HG03280 (cell line): ENCODE measurements around the gene DVL1.
"Not testable (repeated sequence)": the region's sequence is repeated elsewhere in the genome, so short reads cannot be mapped to it uniquely, and the experiment has no call there.

ENCODE experiments used
- ATAC-seq: cut with Tn5 transposase; IDR thresholded peaks from one replicate; pipeline ENCODE4 v1.9.1; 2021; ENCODE audit warnings: mild to moderate bottlenecking, moderate library complexity; ENCODE audit not compliant: unreplicated experiment

The DVL1 gene

DNA sequence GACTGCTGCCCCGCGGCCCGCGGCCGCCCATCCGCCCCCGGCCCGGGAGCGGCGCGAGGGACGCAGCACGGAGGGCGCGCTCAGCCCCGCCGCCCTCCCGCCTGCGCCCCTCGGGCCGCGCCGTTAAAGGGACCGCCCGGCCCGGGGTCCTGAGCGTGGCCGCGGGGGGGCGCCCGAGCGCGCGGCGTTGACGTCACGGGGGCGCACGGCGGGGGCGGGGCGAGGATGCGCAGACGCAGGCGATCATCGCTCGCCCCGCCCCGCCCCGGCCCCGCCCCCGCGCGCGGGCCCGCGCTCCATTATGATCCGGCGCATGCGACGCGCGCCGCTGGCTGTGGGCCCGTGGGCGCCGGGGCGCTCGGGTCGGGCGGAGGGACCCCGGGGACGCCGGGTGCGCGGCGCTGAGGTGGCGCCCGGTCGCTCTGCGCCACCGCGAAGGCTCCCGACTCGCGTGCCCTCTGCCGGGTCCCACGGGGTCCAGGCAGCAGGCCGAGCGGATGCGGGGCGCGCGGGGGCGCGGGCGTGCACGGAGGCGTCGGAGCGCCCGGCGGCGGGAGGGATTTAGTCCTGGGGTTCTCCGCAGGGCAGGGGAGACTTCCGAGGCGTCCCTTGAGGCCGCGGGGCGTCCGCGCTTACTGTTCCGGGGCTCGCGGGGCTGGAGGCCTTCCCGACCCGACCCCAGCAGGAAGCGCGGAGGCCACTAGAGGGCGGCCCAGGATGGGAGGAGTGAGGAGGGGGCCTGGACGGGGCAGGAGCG lies at the start of gene DVL1:
DVL1 (minus strand) TSS at position 163 of the 757 bp plus-strand sequence. CDS start 353 bp downstream, outside the sequence.
- peak; percentile 75 for ATAC-seq

DNA sequence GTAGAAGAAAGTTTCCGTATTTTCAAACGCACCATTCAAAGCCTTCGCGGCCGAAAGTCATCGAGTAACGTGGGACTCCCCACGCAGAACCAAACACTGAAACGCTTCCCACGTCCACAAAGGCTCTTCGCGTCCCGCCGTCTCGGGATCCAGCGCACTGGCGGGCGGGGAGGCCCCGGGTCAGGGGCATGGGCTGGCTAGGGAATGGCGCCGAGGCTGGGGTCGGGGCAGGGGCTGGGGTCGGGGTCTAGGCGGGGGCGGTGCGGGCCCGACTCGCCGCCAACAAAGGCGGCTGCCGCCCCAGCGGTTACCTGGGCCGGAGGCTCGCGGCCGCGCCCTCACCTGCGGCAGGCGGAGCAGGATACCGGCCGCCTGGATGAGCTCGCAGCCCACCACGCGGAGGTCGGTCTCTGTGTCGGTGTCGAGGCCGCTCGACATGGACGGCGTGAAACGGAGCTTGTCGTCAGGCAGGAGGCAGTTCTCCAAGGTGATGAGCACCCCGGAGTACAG lies 49.5 kb upstream of the DVL1 start:
- ATAC-seq: peak; percentile 8

DNA sequence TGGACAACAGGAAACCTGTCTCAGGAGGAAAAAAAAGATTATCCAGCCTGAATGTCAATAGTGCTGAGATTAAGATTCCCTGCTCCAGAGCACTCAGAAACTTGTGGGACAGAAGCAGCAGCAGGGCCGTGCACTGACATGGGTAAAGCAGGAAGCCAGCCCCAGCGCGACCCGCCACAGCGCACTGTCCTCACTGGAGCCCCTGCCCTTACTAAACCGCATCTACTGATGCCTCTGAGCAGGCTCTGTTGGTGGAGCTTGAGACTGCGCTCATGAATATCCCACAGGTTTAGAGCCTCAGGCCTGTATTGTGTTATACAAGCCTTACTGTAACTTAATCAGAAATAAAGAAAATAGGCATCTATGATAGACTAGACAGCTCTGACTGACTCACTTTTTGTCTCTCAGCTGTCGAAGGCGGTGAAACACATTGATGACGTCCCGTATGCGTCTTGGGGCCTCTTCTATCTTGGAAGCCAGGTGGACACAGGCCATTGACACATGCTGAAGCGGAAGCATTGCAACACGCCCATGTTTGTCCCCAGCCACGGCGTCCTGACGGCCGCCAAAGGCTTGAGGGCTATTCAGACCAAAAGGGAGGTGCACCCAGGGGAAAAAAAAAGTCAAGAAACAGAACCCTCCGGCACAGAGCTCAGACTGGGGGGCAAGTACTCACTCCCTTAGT lies 48.8 kb upstream of the DVL1 start:
- no peak for ATAC-seq

DNA sequence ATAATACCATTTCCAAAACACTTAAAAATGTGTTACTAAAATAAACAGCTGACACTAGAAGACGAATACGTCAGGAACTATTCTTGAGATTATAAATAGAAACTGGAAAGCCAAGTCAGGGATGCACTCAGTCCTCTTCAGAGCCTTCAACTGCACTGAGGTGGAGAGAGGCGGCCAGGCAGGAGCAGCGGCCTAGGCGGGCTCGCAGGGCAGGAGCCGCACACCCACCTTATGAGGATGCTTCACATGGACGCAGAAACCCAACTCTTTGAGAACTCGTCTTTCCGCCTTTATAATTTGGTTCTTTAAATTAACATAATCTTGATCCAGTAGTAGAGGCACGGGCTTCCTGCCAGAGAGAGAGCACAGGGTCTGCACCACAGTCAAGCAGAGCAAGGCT lies 45.9 kb upstream of the DVL1 start:
- ATAC-seq: no peak

DNA sequence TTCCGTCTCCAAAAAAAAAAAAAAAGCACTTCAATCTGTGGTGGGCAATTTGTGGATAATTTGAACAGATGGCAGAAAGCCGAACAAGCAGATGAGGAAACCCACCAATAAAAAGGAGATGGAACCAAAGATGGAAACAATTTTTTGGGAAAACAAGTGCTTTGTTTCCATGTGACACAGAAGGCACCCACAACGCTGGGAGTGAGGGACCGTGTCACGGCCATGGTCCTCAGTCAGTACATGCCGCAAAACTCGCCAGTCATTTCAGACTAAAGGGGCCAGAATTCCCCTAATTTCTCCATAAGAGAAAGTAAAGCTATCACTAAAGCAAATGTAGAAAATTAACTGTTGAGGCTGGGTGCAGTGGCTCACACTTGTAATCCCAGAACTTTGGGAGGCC lies 44.9 kb upstream of the DVL1 start:
- no peak for ATAC-seq

DNA sequence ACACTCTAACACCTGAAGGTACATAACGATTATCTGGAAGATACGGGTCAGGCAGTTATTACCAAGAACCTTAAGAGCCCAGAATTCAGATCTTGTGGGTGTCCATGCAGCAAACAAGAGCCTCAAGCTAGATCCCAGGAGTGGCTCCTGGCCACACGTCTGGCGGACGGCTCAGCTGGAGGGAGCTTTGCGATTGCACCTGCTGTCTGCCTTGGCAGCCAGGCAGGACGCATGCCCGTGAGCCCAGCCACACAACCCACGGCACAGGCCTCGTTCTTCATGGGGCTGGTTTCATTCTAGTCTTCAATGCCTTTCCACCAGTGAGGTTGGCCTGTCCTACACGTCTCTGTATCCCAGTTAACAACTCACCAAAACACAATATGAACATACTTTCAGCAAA lies 44.2 kb upstream of the DVL1 start:
- ATAC-seq: no peak

DNA sequence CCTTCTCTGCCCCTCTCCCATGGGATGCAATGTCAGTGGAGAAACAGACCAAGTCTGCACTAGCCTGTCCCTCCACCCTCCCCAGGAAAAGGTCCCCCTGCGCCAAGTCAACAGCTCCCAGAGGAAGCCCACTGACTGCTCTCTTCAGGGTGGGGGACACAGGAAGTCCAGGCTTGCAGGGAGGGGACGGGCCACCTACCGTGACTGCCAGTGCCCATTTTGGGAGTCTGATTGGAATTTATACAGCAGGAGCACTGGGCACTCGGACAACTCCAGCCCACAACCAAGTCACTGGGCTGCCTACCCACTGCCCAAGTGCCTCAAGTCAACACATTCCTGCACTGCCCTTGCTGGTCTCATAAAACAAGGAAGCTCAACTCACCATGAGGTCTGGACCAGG lies 43.8 kb upstream of the DVL1 start:
- ATAC-seq: no peak

DNA sequence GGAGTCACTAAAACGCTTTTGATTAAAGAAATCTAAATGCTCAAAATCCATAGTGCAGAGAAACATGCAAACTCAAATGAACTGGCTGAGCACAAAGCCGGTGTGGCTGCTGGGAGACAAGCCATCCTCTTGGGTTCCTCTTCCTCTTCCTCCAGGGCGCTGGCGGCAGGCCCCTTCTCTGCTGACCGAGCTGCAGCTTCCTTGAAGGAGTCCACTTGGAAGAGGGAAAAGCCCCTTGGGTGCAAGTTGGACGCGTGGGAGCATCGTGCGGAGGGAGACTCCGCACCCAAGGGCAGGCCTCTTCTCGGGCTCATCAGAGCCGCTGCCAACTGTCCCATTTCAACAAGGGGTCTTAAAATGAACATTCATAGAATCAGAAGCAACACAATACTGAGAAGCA lies 42.0 kb upstream of the DVL1 start:
- ATAC-seq: no peak

DNA sequence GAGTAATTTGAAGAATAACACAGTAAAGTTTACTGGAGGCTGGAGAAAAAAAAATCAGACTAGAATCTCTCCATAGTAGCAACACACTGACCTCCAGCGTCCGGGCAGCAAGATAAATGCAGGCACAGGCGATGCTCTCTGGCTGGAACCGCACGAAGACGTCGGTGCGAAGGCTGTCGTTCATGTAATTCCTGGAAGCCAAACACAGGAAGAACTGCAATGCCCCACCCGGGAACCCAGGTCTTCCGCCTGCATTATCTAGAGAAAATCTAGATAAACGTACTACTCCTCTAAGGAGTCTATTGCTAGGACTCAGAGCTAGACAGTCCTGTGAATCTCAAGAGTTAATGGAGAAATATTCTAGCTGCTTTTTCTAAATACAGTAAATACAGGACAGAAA lies 41.5 kb upstream of the DVL1 start:
- ATAC-seq: no peak

DNA sequence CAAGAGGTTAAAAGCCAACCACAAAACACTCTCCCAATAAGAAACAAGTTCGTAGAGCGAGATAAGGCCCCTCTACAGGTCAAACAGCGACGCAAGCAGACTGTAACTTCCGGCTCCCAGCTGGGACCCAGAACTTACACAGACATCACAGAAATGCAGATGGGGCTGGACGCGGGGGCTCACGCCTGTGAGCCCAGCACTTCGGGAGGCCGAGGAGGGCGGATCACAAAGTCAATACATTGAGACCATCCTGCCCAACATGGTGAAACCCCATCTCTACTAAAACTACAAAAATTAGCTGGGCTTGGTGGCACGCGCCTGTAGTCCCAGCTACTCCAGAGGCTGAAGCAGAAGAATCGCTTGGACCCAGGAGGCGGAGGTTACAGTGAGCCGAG lies 38.9 kb upstream of the DVL1 start:
- ATAC-seq: no peak

DNA sequence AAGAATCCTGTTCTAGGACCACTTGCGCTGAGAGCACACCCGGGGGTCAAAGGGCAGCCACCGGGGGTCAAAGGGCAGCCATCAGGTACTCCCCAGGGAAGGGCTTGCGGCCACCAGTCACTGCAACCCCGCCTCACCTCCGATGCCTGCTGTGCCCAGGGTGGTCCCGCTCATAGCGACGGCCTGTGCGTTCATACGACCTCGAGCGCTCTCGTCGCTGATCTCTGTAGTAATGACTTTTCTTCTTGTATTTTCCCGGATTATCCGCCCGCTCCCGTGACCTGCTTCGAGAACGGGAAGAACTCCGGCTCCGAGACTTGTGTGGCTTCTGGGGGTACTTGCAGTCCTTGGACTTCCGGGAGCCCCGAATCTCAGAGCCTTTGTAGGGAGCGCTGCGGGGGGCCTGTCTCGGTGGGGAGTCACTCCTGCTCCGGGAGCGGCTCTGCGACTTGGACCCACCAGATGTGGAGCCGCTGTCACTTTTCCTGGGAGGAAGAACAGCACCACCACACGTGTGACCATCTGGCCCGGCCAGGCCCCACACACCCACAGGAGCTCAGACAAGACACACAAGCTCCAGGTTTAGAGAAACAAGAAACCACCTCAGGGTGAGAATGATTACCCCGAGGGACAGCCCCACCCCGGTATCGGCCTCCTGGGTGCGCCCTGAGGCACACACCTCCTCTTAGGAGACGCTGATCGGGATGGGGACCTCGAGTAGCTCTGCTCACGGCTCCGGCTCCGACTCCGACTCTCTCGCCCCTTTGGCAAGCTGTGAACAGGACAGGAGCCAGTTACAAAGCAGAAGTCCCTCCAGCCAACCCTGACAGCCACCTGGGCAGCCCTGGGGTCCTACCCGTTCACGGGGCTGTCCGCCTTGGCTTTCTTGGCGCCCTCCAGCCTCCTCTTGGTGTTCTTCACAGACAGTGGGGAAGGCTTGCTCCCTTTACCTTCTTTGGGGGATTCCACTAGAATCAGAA lies 38.2 kb upstream of the DVL1 start:
- no peak for ATAC-seq

DNA sequence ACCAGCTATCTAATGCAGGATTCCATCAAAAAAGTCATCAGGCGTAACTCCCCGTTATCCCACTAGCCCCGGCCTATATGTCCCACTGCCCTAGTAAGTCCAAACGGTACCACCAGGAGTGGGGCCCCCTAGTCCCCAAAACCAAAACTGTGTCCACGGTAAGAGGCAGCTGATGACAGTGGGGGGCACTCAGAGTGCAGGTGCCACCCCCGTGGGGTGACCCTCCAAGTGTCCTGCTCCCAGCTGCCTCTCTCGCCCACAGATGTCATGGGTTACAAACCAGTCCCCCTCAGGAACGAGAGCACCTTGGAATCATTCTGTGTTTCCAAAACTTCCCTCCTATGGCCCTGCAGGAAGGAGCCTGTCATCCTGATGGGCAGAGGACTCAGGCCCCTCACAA lies 36.7 kb upstream of the DVL1 start:
- no peak for ATAC-seq

DNA sequence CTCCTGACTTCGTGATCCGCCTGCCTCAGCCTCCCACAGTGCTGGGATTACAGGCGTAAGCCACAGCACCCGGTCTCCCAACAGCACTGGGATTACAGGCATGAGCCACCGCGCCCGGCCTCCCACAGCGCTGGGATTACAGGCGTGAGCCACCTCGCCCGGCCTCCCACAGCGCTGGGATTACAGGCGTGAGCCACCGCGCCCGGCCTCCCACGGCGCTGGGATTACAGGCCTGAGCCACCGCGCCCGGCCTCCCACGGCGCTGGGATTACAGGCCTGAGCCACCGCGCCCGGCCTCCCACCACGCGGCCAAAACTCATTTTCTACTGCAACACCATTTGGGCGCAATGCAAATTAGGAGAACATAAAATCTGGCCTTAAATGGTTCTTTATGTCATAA lies 36.1 kb upstream of the DVL1 start:
- ATAC-seq: not testable (repeated sequence)

DNA sequence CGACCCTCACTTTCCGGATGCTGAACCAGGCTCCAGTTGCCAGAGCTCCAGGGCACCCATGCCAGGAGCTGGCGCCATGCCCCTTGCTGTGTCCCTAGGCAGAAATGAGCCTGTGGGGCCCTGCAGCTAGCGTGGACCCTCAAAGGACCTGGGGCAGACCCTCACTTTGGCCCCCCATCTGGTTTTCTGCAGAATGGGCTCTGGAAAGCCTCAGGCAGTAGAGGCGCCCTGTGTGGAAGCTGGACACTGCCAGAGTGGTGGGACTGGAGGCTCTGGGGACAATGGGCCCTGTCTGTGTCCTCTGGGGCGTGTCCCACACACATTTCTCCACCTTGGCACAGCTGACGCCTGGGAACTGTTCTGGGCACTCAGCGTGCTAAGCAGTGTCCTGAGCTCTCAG lies 32.1 kb upstream of the DVL1 start:
- ATAC-seq: no peak

DNA sequence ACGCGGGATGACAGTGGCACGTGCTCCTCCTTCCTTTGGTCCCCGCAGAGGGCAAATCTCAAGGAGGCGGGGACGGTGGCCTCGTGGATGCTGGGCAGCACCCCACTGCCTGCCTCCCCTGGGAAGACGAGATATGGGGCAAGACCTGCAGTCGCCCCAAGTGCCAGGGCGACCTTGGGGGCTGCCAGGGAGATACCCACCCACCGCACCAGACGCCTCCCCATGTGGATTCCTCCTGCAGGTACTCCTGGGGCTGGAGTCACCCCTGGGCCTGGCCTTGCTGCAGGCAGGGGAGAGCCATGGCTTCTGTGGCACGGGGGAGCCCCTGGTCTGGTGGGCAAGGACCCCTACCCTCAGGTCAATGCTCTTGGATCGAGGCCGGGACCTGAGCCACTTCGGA lies 31.6 kb upstream of the DVL1 start:
- ATAC-seq: no peak

DNA sequence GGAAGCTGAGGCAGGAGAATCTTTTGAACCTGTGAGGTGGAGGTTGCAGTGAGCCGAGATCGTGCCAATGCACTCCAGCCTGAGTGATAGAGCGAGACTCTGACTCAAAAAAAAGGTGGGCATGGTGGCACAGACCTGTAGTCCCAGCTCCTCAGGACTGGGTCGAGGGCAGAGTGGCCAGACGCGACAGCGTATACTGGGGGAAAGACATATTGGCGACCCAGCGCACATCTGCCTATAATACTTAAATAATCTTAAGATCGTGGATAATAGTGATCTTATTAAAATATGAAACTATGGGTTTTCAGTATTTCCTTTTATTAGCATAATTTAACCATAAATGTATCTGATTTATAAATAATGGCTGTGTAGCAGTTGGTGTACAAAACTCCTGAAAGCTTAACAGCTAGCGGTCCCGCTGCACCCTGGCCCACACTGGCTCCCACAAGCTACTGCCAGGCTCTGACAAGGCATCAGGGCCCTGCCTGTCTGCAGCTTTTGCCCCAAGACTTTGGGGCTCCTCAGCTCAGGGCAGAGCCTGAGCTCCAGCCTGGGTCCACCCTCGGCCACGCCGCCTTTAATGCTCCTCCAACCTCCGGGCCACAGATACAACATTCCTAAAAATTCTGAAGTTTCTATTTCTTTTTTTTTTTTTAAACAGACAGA lies 28.5 kb upstream of the DVL1 start:
- ATAC-seq: no peak

DNA sequence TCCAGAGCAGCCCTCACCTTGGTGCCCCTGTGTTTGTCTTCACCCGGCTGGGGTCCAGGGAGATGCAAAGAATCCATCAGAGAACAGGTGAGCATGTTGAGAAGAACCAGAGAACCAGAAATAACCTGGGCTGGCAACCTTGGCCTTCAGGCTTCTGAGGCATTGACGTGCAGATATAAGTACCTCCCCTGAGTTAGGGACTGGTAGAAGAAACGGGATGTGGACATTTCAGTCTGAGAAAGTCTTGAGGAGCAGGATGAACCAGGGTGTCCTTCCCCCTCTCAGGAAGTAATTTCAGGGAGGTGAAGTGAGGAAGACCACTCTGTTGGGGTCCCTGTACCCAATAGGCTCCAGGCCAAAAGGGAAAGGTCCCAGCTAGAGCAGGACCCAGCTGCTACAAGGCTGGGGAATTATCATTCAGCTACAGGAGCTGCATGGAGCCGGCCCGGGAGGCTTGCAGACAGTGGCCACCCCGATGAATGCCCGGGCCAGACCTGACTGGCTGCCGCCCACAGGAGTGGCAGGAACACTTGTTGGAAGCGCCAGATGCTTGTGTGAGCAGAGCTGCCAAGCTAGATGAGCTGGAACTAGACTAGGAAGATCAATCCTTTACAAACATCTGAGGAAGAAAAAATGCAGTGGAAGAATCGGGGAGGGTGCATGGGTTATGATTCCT lies 27.5 kb upstream of the DVL1 start:
- ATAC-seq: no peak

DNA sequence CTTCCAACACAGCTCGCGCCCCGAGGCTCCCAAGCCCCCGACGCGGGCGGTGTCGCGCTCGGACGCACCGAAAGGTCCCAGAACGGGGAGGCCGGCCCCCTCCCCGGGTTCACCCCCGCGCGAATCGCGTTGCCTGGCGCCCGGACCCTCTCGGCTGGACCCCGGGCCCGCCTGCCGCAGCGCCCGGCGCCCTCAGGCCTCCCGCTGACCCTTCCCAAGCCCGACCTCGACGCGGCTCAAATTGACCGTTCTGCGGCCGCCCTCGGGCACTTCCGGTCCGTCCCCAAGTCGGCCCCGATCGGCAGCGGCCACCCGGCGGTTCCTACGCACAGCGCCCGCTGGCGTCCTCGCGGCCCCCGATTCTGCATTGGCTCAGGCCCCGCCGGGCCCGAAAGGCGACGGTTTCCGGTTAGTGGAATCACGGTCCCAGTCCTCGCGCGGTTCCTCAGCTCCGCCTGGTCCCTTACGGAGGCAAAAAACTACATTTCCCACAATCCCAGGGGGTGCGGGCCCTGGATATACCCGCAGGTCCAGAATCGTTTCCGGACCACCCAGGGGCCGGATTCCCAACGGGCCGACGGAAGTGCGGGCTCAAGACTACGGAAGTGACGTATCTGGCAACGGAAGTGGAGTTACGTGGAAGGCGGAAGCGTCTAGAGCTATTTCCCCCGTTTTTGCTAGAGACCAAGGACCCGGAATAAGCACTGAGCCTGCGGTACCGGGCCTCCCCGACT lies 25.9 kb upstream of the DVL1 start, which contains the start of gene AURKAIP1:
AURKAIP1 (minus strand) TSS at position 279 of the 734 bp plus-strand sequence. CDS start 451 bp downstream, outside the sequence.
- peak; percentile 86 for ATAC-seq

DNA sequence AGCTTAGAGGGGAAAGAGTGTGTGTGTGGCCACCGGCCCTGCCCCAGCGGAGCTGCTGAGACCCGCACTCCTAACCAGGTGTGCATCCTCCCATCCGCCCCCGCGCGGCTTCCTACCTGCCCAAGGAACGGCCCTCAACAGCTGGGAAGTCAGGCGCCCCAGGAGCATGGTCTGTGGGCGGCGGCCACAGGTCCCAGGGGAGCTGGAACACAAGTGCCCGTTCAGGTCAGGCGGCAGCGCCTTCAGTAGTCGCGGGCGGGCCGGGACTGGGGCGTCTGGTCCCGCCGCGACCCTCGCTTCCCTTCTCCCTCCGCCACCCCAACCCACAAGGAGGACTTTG lies 25.3 kb upstream of the DVL1 start:
- peak; percentile 4 for ATAC-seq
